WTC11 (cell line): ENCODE measurements around the gene SFI1. TPM values are rescaled to one million over a fixed set of nuclear protein-coding genes. Genes with fewer than 3 reads are reported as not detected.

Experiments
- ATAC-seq: fragments of 200-7000 bp; cut with Tn5 transposase; 2 replicates; pipeline ENCODE4 v1.10.0; 2021; ENCODE audit warnings: mild to moderate bottlenecking, moderate library complexity
- CTCF ChIA-PET: fragments of 300-600 bp; sonication (Branson Sonifier 250); formaldehyde crosslinking; loops from one replicate; lab custom pipeline; 2021; ENCODE audit warnings: antibody characterized with exemption; lab: Charles Lee
- POLR2A ChIA-PET: fragments of 350-600 bp; sonication (Branson Sonifier 250); formaldehyde crosslinking; loops from one replicate; lab custom pipeline; 2021; ENCODE audit warnings: antibody characterized with exemption; lab: Charles Lee
- DNase-seq: peaks from one replicate; pipeline ENCODE4 v3.0.0; 2021; ENCODE audit warnings: low spot score
- H3K27ac Mint-ChIP-seq: 2 replicates; pipeline ENCODE4 v1.8.0; 2021; ENCODE audit warnings: mixed read lengths
- H3K27me3 Mint-ChIP-seq: 2 replicates; pipeline ENCODE4 v1.8.0; 2021; ENCODE audit warnings: low read depth, mild to moderate bottlenecking, moderate library complexity, mixed read lengths
- H3K36me3 Mint-ChIP-seq: 2 replicates; pipeline ENCODE4 v1.8.0; 2021; ENCODE audit warnings: mixed read lengths
- H3K4me1 Mint-ChIP-seq: 2 replicates; pipeline ENCODE4 v1.8.0; 2022; ENCODE audit warnings: mixed read lengths
- H3K4me3 Mint-ChIP-seq: 2 replicates; pipeline ENCODE4 v1.8.0; 2021; ENCODE audit warnings: mild to moderate bottlenecking, moderate library complexity, mixed read lengths
- H3K9me3 Mint-ChIP-seq: 2 replicates; pipeline ENCODE4 v1.8.0; 2021; ENCODE audit warnings: mixed read lengths
- CBFB ChIP-seq: sonication (generic); formaldehyde crosslinking; IDR thresholded peaks from 2 replicates; pipeline ENCODE4 v1.8.1; 2022; ENCODE audit warnings: mild to moderate bottlenecking, low read depth, missing genetic modification reagents
- JAZF1 ChIP-seq: fragments of 250-450 bp; sonication (Bioruptor Pico); IDR thresholded peaks from 2 replicates; pipeline ENCODE4 v1.9.0; 2021; ENCODE audit warnings: moderate library complexity, mild to moderate bottlenecking, inconsistent platforms
- NFATC4 ChIP-seq: fragments of 250-450 bp; sonication (Bioruptor Pico); IDR thresholded peaks from 2 replicates; pipeline ENCODE4 v1.9.0; 2021; ENCODE audit warnings: mild to moderate bottlenecking
- NR2C2 ChIP-seq: sonication (generic); formaldehyde crosslinking; IDR thresholded peaks from 2 replicates; pipeline ENCODE4 v1.8.0; 2022; ENCODE audit warnings: mild to moderate bottlenecking, missing genetic modification reagents
- NR3C1 ChIP-seq: sonication (generic); formaldehyde crosslinking; conservative IDR thresholded peaks from 2 replicates; pipeline ENCODE4 v1.8.1; 2023; ENCODE audit warnings: low read depth, mild to moderate bottlenecking, missing genetic modification reagents
- OVOL2 ChIP-seq: fragments of 250-450 bp; sonication (Bioruptor Pico); IDR thresholded peaks from 2 replicates; pipeline ENCODE4 v1.9.0; 2021; ENCODE audit warnings: mild to moderate bottlenecking, borderline replicate concordance
- RELA ChIP-seq: sonication (generic); formaldehyde crosslinking; IDR thresholded peaks from 2 replicates; pipeline ENCODE4 v1.8.1; 2022; ENCODE audit warnings: missing genetic modification reagents, mild to moderate bottlenecking, borderline replicate concordance
- RORB ChIP-seq: fragments of 250-450 bp; sonication (Bioruptor Pico); IDR thresholded peaks from 2 replicates; pipeline ENCODE4 v1.9.0; 2021; ENCODE audit warnings: mild to moderate bottlenecking
- TEAD1 ChIP-seq: sonication (generic); formaldehyde crosslinking; IDR thresholded peaks from 2 replicates; pipeline ENCODE4 v1.8.0; 2022; ENCODE audit warnings: mild to moderate bottlenecking, missing genetic modification reagents
- TEAD4 ChIP-seq: sonication (generic); formaldehyde crosslinking; IDR thresholded peaks from 2 replicates; pipeline ENCODE4 v1.8.0; 2022; ENCODE audit warnings: mild to moderate bottlenecking, missing genetic modification reagents
- TP53 ChIP-seq: sonication (generic); formaldehyde crosslinking; IDR thresholded peaks from 2 replicates; pipeline ENCODE4 v1.8.1; 2023; ENCODE audit warnings: mild to moderate bottlenecking, missing genetic modification reagents
- ZBTB21 ChIP-seq: sonication (generic); formaldehyde crosslinking; IDR thresholded peaks from 2 replicates; pipeline ENCODE4 v1.8.1; 2023; ENCODE audit warnings: mild to moderate bottlenecking, missing genetic modification reagents, borderline replicate concordance
- ZNF219 ChIP-seq: sonication (generic); formaldehyde crosslinking; IDR thresholded peaks from 2 replicates; pipeline ENCODE4 v1.8.0; 2023; ENCODE audit warnings: missing genetic modification reagents, mild to moderate bottlenecking, borderline replicate concordance
- ZNF416 ChIP-seq: fragments of 250-450 bp; sonication (Bioruptor Pico); IDR thresholded peaks from 2 replicates; pipeline ENCODE4 v1.9.0; 2021; ENCODE audit warnings: mild to moderate bottlenecking, inconsistent platforms
- ZNF423 ChIP-seq: fragments of 250-450 bp; sonication (Bioruptor Pico); IDR thresholded peaks from 2 replicates; pipeline ENCODE4 v2.1.2; 2022; ENCODE audit warnings: mild to moderate bottlenecking, moderate library complexity
- total RNA-seq: library from RNA; stranded (reverse); gene quantifications from 3 replicates; pipeline ENCODE4 v1.2.3, GENCODE V29; 2021
- TF ChIP-seq, protein P1 (sequence below): sonication (generic); formaldehyde crosslinking; IDR thresholded peaks from 2 replicates; pipeline ENCODE4 v1.8.0; 2022; ENCODE audit warnings: mild to moderate bottlenecking, missing genetic modification reagents
- TF ChIP-seq, protein P2 (sequence below): sonication (generic); formaldehyde crosslinking; IDR thresholded peaks from 2 replicates; pipeline ENCODE4 v1.8.0; 2023; ENCODE audit warnings: missing genetic modification reagents
- TF ChIP-seq, protein P3 (sequence below): fragments of 250-450 bp; sonication (Bioruptor Pico); IDR thresholded peaks from 2 replicates; pipeline ENCODE4 v2.1.2; 2022; ENCODE audit warnings: mild to moderate bottlenecking, moderate library complexity
- TF ChIP-seq, protein P4 (sequence below): fragments of 250-450 bp; sonication (Bioruptor Pico); IDR thresholded peaks from 2 replicates; pipeline ENCODE4 v1.9.0; 2021; ENCODE audit warnings: mild to moderate bottlenecking, borderline replicate concordance
- TF ChIP-seq, protein P5 (sequence below): sonication (generic); formaldehyde crosslinking; IDR thresholded peaks from 2 replicates; pipeline ENCODE4 v1.8.0; 2022; ENCODE audit warnings: mild to moderate bottlenecking, missing genetic modification reagents
- TF ChIP-seq, protein P6 (sequence below): sonication (generic); formaldehyde crosslinking; IDR thresholded peaks from 2 replicates; pipeline ENCODE4 v1.8.1; 2022; ENCODE audit warnings: mild to moderate bottlenecking, moderate library complexity, missing genetic modification reagents
- TF ChIP-seq, protein P7 (sequence below): sonication (generic); formaldehyde crosslinking; IDR thresholded peaks from 2 replicates; pipeline ENCODE4 v1.8.1; 2023; ENCODE audit warnings: mild to moderate bottlenecking, missing genetic modification reagents
- TF ChIP-seq, protein P8 (sequence below): sonication (generic); formaldehyde crosslinking; IDR thresholded peaks from 2 replicates; pipeline ENCODE4 v1.8.1; 2022; ENCODE audit warnings: mild to moderate bottlenecking, missing genetic modification reagents, moderate library complexity, borderline replicate concordance

The SFI1 gene
- total RNA-seq, 1 experiment from 2014 or later, result 43.6 TPM

DNA sequence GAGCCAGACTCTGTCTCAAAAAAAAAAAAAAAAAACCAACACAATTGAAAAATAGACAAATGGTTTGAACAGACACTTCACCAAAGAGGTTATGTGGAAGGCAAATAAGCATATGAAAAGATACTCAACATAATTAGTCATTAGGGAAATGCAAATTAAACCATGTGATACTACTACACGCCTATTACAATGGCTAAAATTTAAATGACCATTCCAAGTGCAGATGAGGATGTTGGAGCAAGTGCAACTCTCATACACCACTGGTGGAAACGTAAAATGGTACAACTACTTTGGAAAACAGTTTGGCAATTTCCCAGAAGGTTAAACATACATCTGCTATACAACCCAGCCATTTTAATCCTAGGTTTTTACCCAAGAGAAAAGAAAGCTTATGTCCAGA lies 31.0 kb upstream of the SFI1 start:
- Mint-ChIP-seq H3K36me3 (peaks cover 57% of the 10 kb centered on the region), H3K27me3 (no peaks in the 10 kb centered on the region), H3K4me1 (no peaks in the 10 kb centered on the region), H3K9me3 (no peaks in the 10 kb centered on the region), H3K4me3 (no peak overlapping the region), H3K27ac (no peak overlapping the region)
- no peak for DNase-seq
- no peak for TF ChIP-seq TEAD1 (CRISPR knock-in tag)
- TF ChIP-seq RORB, result no peak
- TF ChIP-seq, protein P1, sequence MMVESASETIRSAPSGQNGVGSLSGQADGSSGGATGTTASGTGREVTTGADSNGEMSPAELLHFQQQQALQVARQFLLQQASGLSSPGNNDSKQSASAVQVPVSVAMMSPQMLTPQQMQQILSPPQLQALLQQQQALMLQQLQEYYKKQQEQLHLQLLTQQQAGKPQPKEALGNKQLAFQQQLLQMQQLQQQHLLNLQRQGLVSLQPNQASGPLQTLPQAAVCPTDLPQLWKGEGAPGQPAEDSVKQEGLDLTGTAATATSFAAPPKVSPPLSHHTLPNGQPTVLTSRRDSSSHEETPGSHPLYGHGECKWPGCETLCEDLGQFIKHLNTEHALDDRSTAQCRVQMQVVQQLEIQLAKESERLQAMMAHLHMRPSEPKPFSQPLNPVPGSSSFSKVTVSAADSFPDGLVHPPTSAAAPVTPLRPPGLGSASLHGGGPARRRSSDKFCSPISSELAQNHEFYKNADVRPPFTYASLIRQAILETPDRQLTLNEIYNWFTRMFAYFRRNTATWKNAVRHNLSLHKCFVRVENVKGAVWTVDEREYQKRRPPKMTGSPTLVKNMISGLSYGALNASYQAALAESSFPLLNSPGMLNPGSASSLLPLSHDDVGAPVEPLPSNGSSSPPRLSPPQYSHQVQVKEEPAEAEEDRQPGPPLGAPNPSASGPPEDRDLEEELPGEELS (CRISPR knock-in tag), result no peak
- TF ChIP-seq, protein P2, sequence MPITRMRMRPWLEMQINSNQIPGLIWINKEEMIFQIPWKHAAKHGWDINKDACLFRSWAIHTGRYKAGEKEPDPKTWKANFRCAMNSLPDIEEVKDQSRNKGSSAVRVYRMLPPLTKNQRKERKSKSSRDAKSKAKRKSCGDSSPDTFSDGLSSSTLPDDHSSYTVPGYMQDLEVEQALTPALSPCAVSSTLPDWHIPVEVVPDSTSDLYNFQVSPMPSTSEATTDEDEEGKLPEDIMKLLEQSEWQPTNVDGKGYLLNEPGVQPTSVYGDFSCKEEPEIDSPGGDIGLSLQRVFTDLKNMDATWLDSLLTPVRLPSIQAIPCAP (CRISPR knock-in tag), result no peak
- no peak for TF ChIP-seq TP53
- no peak for TF ChIP-seq NFATC4
- CTCF ChIA-PET, result interaction anchor here (0.6 to 1.7 kb wide), 3 partner anchors 14 to 370 kb away, joined by 3 to 4 read pairs (median 3); no protein-coding TSS in a partner anchor
- no peak for ATAC-seq
- POLR2A ChIA-PET, result no interaction called here

DNA sequence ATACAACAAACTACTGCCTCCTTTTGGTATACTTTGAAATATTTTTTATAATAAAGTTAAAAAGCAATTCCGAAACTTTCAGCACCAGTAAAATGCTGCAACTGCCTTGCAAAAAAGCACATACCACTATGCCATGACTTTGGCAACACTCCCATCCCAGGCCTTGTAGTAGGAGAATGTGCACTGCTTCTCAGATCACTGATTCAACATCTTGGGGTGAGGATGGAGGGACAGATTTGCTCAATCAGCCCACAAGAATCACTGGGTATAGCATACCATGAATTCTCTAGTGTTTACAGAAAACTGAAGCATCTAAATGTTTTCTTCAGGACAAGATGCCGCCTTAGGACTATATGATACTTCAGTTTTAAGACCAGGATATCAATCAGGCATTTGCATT lies 21.6 kb upstream of the SFI1 start:
- POLR2A ChIA-PET, result no interaction called here

DNA sequence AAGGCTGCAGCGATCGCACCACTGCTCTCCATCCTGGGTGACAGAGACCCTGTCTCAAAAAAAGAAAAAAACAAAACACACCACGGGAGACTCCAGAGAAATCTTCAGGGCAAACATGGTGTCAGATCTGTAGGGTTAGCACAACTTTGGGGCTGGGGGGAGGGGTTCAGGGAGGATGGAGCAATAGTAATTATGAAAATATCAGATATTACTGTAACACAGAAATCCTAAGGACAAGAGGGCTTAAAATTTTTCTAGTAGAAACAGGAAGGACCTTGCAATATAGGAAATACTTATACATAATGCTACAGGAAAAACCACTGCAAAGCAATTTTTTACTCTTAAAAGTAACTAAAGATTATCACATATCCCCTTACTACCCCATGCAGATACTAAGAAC lies 20.5 kb upstream of the SFI1 start:
- Mint-ChIP-seq H3K9me3 (no peaks in the 10 kb centered on the region), H3K27ac (no peak overlapping the region), H3K36me3 (peaks cover 25% of the 10 kb centered on the region), H3K4me3 (no peak overlapping the region), H3K4me1 (no peaks in the 10 kb centered on the region), H3K27me3 (no peaks in the 10 kb centered on the region)
- no peak for DNase-seq
- ChIA-PET POLR2A (no interaction called here), CTCF (no interaction called here)
- no peak for ATAC-seq
- TF ChIP-seq ZNF219 (CRISPR knock-in tag) (no peak), CBFB (CRISPR knock-in tag) (no peak), JAZF1 (CRISPR knock-in tag) (no peak), ZBTB21 (CRISPR knock-in tag) (no peak), TEAD4 (CRISPR knock-in tag) (no peak), NR2C2 (CRISPR knock-in tag) (no peak), RORB (no peak)
- TF ChIP-seq, protein P3, sequence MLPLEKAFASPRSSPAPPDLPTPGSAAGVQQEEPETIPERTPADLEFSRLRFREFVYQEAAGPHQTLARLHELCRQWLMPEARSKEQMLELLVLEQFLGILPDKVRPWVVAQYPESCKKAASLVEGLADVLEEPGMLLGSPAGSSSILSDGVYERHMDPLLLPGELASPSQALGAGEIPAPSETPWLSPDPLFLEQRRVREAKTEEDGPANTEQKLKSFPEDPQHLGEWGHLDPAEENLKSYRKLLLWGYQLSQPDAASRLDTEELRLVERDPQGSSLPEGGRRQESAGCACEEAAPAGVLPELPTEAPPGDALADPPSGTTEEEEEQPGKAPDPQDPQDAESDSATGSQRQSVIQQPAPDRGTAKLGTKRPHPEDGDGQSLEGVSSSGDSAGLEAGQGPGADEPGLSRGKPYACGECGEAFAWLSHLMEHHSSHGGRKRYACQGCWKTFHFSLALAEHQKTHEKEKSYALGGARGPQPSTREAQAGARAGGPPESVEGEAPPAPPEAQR (CRISPR knock-in tag), result no peak
- TF ChIP-seq, protein P4, sequence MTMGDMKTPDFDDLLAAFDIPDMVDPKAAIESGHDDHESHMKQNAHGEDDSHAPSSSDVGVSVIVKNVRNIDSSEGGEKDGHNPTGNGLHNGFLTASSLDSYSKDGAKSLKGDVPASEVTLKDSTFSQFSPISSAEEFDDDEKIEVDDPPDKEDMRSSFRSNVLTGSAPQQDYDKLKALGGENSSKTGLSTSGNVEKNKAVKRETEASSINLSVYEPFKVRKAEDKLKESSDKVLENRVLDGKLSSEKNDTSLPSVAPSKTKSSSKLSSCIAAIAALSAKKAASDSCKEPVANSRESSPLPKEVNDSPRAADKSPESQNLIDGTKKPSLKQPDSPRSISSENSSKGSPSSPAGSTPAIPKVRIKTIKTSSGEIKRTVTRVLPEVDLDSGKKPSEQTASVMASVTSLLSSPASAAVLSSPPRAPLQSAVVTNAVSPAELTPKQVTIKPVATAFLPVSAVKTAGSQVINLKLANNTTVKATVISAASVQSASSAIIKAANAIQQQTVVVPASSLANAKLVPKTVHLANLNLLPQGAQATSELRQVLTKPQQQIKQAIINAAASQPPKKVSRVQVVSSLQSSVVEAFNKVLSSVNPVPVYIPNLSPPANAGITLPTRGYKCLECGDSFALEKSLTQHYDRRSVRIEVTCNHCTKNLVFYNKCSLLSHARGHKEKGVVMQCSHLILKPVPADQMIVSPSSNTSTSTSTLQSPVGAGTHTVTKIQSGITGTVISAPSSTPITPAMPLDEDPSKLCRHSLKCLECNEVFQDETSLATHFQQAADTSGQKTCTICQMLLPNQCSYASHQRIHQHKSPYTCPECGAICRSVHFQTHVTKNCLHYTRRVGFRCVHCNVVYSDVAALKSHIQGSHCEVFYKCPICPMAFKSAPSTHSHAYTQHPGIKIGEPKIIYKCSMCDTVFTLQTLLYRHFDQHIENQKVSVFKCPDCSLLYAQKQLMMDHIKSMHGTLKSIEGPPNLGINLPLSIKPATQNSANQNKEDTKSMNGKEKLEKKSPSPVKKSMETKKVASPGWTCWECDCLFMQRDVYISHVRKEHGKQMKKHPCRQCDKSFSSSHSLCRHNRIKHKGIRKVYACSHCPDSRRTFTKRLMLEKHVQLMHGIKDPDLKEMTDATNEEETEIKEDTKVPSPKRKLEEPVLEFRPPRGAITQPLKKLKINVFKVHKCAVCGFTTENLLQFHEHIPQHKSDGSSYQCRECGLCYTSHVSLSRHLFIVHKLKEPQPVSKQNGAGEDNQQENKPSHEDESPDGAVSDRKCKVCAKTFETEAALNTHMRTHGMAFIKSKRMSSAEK (CRISPR knock-in tag), result no peak
- TF ChIP-seq, protein P5, sequence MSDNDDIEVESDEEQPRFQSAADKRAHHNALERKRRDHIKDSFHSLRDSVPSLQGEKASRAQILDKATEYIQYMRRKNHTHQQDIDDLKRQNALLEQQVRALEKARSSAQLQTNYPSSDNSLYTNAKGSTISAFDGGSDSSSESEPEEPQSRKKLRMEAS (CRISPR knock-in tag), result no peak
- TF ChIP-seq, protein P6, sequence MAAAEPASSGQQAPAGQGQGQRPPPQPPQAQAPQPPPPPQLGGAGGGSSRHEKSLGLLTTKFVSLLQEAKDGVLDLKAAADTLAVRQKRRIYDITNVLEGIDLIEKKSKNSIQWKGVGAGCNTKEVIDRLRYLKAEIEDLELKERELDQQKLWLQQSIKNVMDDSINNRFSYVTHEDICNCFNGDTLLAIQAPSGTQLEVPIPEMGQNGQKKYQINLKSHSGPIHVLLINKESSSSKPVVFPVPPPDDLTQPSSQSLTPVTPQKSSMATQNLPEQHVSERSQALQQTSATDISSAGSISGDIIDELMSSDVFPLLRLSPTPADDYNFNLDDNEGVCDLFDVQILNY (CRISPR knock-in tag), result no peak

More for the DNA sequence above, 21.6 kb upstream of the SFI1 start:
- Mint-ChIP-seq H3K27me3 (no peaks in the 10 kb centered on the region), H3K4me3 (no peak overlapping the region)
- TF ChIP-seq ZNF423 (CRISPR knock-in tag) (no peak), ZNF416 (CRISPR knock-in tag) (no peak), RELA (no peak), CBFB (CRISPR knock-in tag) (no peak), NR2C2 (CRISPR knock-in tag) (no peak), OVOL2 (CRISPR knock-in tag) (no peak), NR3C1 (CRISPR knock-in tag) (no peak), RORB (no peak)
- TF ChIP-seq, protein P7, sequence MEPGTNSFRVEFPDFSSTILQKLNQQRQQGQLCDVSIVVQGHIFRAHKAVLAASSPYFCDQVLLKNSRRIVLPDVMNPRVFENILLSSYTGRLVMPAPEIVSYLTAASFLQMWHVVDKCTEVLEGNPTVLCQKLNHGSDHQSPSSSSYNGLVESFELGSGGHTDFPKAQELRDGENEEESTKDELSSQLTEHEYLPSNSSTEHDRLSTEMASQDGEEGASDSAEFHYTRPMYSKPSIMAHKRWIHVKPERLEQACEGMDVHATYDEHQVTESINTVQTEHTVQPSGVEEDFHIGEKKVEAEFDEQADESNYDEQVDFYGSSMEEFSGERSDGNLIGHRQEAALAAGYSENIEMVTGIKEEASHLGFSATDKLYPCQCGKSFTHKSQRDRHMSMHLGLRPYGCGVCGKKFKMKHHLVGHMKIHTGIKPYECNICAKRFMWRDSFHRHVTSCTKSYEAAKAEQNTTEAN, result no peak
- TF ChIP-seq, protein P8, sequence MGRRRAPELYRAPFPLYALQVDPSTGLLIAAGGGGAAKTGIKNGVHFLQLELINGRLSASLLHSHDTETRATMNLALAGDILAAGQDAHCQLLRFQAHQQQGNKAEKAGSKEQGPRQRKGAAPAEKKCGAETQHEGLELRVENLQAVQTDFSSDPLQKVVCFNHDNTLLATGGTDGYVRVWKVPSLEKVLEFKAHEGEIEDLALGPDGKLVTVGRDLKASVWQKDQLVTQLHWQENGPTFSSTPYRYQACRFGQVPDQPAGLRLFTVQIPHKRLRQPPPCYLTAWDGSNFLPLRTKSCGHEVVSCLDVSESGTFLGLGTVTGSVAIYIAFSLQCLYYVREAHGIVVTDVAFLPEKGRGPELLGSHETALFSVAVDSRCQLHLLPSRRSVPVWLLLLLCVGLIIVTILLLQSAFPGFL (CRISPR knock-in tag), result no peak
- TF ChIP-seq, all 79 proteins: peak for 0
- no peak for DNase-seq
- Mint-ChIP-seq H3K27ac (no peak overlapping the region), H3K36me3 (peaks cover 17% of the 10 kb centered on the region), H3K9me3 (no peaks in the 10 kb centered on the region), H3K4me1 (no peaks in the 10 kb centered on the region)
- no peak for ATAC-seq
- CTCF ChIA-PET, result no interaction called here
